ENCODE results near the gene MYORG.

DNA sequence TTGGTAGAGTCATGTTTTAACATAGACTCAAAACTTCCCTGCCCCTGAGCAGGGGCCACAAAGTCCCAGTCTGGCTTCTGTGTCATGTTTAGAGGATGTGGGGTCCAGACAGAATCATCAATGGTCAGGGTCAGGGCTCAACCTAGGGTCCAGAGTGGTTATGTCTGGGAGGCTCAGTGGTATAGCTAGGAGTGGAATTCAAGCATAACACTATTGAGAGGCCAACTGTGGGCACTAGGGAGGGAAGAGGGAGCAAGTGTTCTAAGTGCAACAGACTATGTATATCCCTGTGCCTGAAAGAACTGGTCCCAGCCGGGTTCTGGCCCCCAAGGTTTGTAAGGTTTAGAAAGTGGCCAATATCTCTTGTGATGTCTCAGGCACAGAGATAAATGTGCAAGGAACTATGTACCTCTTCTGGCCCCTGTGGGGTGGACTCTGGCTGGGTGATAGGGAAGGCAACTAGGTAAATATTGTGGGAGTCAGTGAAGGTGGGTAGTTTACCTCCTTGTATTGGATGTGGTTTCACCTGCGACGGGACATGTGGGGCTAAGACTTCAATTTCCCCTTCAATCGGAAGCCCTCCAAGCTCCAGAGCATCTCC lies 14.0 kb downstream of the MYORG start:
- no peak for TF ChIP-seq CTCF (IDR thresholded peaks at IDR 0.05)
- no peak for TF ChIP-seq POLR2A (IDR thresholded peaks at IDR 0.05)
